Kidney glomerular epithelial cell (primary cell): ENCODE data around the gene TNPO3.

Experiments used
- DNase-seq: peaks from one replicate; lab custom pipeline; 2025; lab: John Stamatoyannopoulos, UW

The TNPO3 gene

GRCh38 chr7:129054438-129055293 is at the start of gene TNPO3:
Gene TNPO3 (minus strand): TSS chr7:129055111. CDS start chr7:129054770, 341 bp downstream.
- peak; percentile 93 for DNase-seq

- no peak for DNase-seq
These were observed 48.8 kb upstream of the TNPO3 start for GRCh38 chr7:129103561-129104324.

GRCh38 chr7:129101746-129102145 is 46.8 kb upstream of the TNPO3 start:
- DNase-seq, result no peak

- DNase-seq, result peak; percentile 58
These were observed 45.9 kb upstream of the TNPO3 start for GRCh38 chr7:129100827-129101166.

GRCh38 chr7:129098409-129099084 is 43.6 kb upstream of the TNPO3 start:
- no peak for DNase-seq

GRCh38 chr7:129095258-129095657 is 40.3 kb upstream of the TNPO3 start:
- no peak for DNase-seq

- DNase-seq, result no peak
These were observed 39.6 kb upstream of the TNPO3 start for GRCh38 chr7:129094501-129094900.

GRCh38 chr7:129093867-129094456 is 39.1 kb upstream of the TNPO3 start:
- no peak for DNase-seq

- peak; percentile 76 for DNase-seq
These were observed 36.6 kb upstream of the TNPO3 start for GRCh38 chr7:129091484-129092002.

- no peak for DNase-seq
These were observed 35.5 kb upstream of the TNPO3 start for GRCh38 chr7:129090300-129090907.

- DNase-seq, result peak; percentile 48
These were observed 34.8 kb upstream of the TNPO3 start for GRCh38 chr7:129089521-129090212.

- DNase-seq, result no peak
These were observed 30.1 kb upstream of the TNPO3 start for GRCh38 chr7:129084801-129085551.

- no peak for DNase-seq
These were observed 28.6 kb upstream of the TNPO3 start for GRCh38 chr7:129083525-129083924.

- DNase-seq, result no peak
These were observed 23.5 kb upstream of the TNPO3 start for GRCh38 chr7:129078455-129078854.

GRCh38 chr7:129076886-129077285 is 22.0 kb upstream of the TNPO3 start:
- DNase-seq, result no peak

GRCh38 chr7:129074994-129075393 is 20.1 kb upstream of the TNPO3 start:
- DNase-seq, result no peak

GRCh38 chr7:129074361-129074871 is 19.5 kb upstream of the TNPO3 start:
- DNase-seq, result no peak

- no peak for DNase-seq
These were observed 18.8 kb upstream of the TNPO3 start for GRCh38 chr7:129073738-129074137.

- no peak for DNase-seq
These were observed 18.3 kb upstream of the TNPO3 start for GRCh38 chr7:129073204-129073603.

GRCh38 chr7:129072479-129073011 is 17.6 kb upstream of the TNPO3 start:
- no peak for DNase-seq
